Body of pancreas (tissue), 4 donors: ENCODE measurements around the gene TNFSF8.

Experiments
- CTCF ChIP-seq, 7 experiments: fragments of 450-650 bp in 4 of 7; fragments of 200-600 bp in 3 of 7; sonication (generic) in 3 of 7; IDR thresholded peaks; one replicate each; pipeline ENCODE4 v1.5.1; 2016 to 2019; ENCODE audit warnings: antibody characterized with exemption in 7 of 7
- POLR2A ChIP-seq, 3 donors: fragments of 450-650 bp; IDR thresholded peaks; one replicate each; pipeline ENCODE4 v1.6.1; 2016; ENCODE audit warnings: antibody characterized with exemption in 3 of 3, mild to moderate bottlenecking in 2 of 3

- TF ChIP-seq POLR2A (IDR thresholded peaks at IDR 0.05) = no peak
- TF ChIP-seq CTCF (IDR thresholded peaks at IDR 0.05) = no peak
Measured at GRCh38 chr9:114894609-114895433, 35.6 kb downstream of the TNFSF8 start.
